ENCODE measurements around the gene AK9.

DNA sequence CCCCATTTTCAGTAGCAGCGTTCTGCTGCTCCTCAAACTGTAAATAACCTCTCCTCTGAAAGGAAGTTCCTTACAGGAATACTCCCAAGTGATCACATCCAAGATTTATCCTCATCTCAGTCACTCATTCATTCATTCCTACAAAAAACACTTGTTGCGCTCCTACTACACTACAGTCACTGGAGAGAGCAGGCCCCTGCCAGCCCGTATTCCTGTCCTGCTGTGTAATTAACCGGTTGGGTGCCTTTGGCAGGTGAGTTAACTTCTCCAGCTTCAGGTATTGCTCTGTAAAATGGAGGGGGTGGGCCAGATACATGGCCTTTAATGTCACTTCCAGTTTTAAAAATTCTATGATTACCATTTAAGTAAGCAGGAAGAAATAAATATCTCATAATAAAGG, 192.9 kb downstream of the AK9 start:
- TF ChIP-seq, protein P1, sequence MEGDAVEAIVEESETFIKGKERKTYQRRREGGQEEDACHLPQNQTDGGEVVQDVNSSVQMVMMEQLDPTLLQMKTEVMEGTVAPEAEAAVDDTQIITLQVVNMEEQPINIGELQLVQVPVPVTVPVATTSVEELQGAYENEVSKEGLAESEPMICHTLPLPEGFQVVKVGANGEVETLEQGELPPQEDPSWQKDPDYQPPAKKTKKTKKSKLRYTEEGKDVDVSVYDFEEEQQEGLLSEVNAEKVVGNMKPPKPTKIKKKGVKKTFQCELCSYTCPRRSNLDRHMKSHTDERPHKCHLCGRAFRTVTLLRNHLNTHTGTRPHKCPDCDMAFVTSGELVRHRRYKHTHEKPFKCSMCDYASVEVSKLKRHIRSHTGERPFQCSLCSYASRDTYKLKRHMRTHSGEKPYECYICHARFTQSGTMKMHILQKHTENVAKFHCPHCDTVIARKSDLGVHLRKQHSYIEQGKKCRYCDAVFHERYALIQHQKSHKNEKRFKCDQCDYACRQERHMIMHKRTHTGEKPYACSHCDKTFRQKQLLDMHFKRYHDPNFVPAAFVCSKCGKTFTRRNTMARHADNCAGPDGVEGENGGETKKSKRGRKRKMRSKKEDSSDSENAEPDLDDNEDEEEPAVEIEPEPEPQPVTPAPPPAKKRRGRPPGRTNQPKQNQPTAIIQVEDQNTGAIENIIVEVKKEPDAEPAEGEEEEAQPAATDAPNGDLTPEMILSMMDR (IDR thresholded peaks at IDR 0.05), result no peak
- TF ChIP-seq EZH2 (IDR thresholded peaks at IDR 0.05), result no peak
- no peak for TF ChIP-seq EZH2phosphoT487 (IDR thresholded peaks at IDR 0.05)

Data from neural progenitor cell (in vitro differentiated cells).